Iris pigment epithelial cell (primary cell): ENCODE data around the gene GLYAT.

Source experiments
- DNase-seq: peaks from one replicate; pipeline ENCODE4 v3.0.0-alpha.2; 2011; ENCODE audit warnings: low read depth

The GLYAT gene

GRCh38 chr11:58676563-58677135 lies 55.1 kb downstream of the GLYAT start:
- DNase-seq, result no peak

GRCh38 chr11:58675334-58676155 lies 56.2 kb downstream of the GLYAT start:
- DNase-seq, result peak; percentile 59

- no peak for DNase-seq
Measured at GRCh38 chr11:58674609-58675008, 57.1 kb downstream of the GLYAT start.

- no peak for DNase-seq
Measured at GRCh38 chr11:58671983-58672633, 59.6 kb downstream of the GLYAT start.

- DNase-seq, result no peak
Measured at GRCh38 chr11:58659910-58660570, 71.7 kb downstream of the GLYAT start.

GRCh38 chr11:58659404-58659803 lies 72.3 kb downstream of the GLYAT start:
- DNase-seq, result no peak
